GM12892 (cell line): Measurements from ENCODE around the gene CLCNKA.

Experiments used
- POLR2AphosphoS5 ChIP-seq: IDR thresholded peaks from 2 replicates; pipeline ENCODE4 v1.6.1; 2011; ENCODE audit warnings: low read depth, low read length, control low read depth
- TAF1 ChIP-seq: IDR thresholded peaks from 2 replicates; pipeline ENCODE4 v1.6.1; 2011; ENCODE audit warnings: low read depth, mild to moderate bottlenecking, control low read depth, low read length, borderline replicate concordance

GRCh38 chr1:16067127-16067768 is 45.4 kb downstream of the CLCNKA start:
- TF ChIP-seq POLR2AphosphoS5 (no peak), TAF1 (no peak)
